Esophagus squamous epithelium (tissue), 5 donors: ENCODE results near the gene TBC1D22B. TPM values are rescaled to one million over a fixed set of nuclear protein-coding genes. Genes with fewer than 3 reads are reported as not detected.

Experiments
- DNase-seq: peaks from one replicate; lab custom pipeline; 2025; lab: John Stamatoyannopoulos, UW
- H3K27ac ChIP-seq, 4 donors: fragments of 200-600 bp; sonication (generic); one replicate each; pipeline ENCODE4 v1.5.1; 2016 to 2019; ENCODE audit warnings: mild to moderate bottlenecking in 1 of 4
- H3K27me3 ChIP-seq, 4 donors: fragments of 200-600 bp; sonication (generic); 1 replicate in 3 of 4; 2 replicates in 1 of 4; pipeline versions ENCODE4 v1.5.1 to v1.6.0; 2017 to 2021; ENCODE audit warnings: antibody characterized with exemption in 1 of 4
- H3K36me3 ChIP-seq, 3 donors: fragments of 200-600 bp; sonication (generic); one replicate each; pipeline ENCODE4 v1.5.1; 2016 to 2019
- H3K4me1 ChIP-seq, 3 donors: fragments of 200-600 bp; sonication (generic); one replicate each; pipeline ENCODE4 v1.5.1; 2017 to 2019
- H3K4me3 ChIP-seq, 4 donors: fragments of 200-600 bp; sonication (generic); 1 replicate in 3 of 4; 2 replicates in 1 of 4; pipeline ENCODE4 v1.5.1; 2016 to 2019; ENCODE audit warnings: mild to moderate bottlenecking in 2 of 4, moderate library complexity in 1 of 4
- H3K9me3 ChIP-seq, 3 donors: fragments of 200-600 bp; sonication (generic); one replicate each; pipeline ENCODE4 v1.5.1; 2016 to 2019
- CTCF ChIP-seq, 6 experiments: fragments of 450-650 bp in 4 of 6; fragments of 200-600 bp in 2 of 6; sonication (generic) in 2 of 6; IDR thresholded peaks; one replicate each; pipeline ENCODE4 v1.5.1; 2016 to 2019; ENCODE audit warnings: antibody characterized with exemption in 6 of 6, mild to moderate bottlenecking in 4 of 6, moderate library complexity in 4 of 6
- POLR2A ChIP-seq, 4 donors: fragments of 450-650 bp; IDR thresholded peaks; one replicate each; pipeline ENCODE4 v1.6.1; 2017; ENCODE audit warnings: antibody characterized with exemption in 4 of 4, mild to moderate bottlenecking in 4 of 4, moderate library complexity in 3 of 4
- WGBS, 2 donors: methylation state at CpG; one replicate each; pipeline ENCODE4 v1.1.5; 2018; 5-methylcytosine and 5-hydroxymethylcytosine counted together
- intact Hi-C: fragments of 100-400 bp; cut with DNase I; formaldehyde crosslinking; loops from one replicate; pipeline ENCODE4 v1.15.0; 2022
- total RNA-seq, 4 donors: library from RNA; depleted of rRNA; stranded (reverse); fragments of >200 nt; gene quantifications; one replicate each; pipeline ENCODE4 v1.1.0, GENCODE V29; 2016
- donor health status: DM: yes; HTN: yes; CAD: no.

TBC1D22B gene
- total RNA-seq, 4 donors from 2014 or later = 8.7 to 13.2 (median 10.4) TPM

GRCh38 chr6:37309046-37309445 is 51.5 kb downstream of the TBC1D22B start:
- Histone ChIP-seq H3K4me3 (no peak overlapping the region), H3K27ac (peak overlapping the region in 1 of 4 donors; percentile 64), H3K27me3 (no peaks in the 10 kb centered on the region), H3K36me3 (peaks cover 0 to 43% (median 5%) of the 10 kb centered on the region in 3 donors), H3K4me1 (peaks cover 5 to 38% (median 9%) of the 10 kb centered on the region in 3 donors), H3K9me3 (no peaks in the 10 kb centered on the region)
- no peak for TF ChIP-seq POLR2A (IDR thresholded peaks at IDR 0.05)
- no peak for TF ChIP-seq CTCF (IDR thresholded peaks at IDR 0.05)
- 90 to 100% methylated on average over 1 of the region's 1 CpG for WGBS, 2 donors
- intact Hi-C loops = no loop called here
- no peak for DNase-seq

- WGBS, 2 donors = 64 to 65% methylated on average over 3 of the region's 3 CpGs
- Histone ChIP-seq H3K27ac (no peak overlapping the region), H3K36me3 (peaks cover 0 to 50% (median 5%) of the 10 kb centered on the region in 3 donors), H3K27me3 (no peaks in the 10 kb centered on the region), H3K9me3 (no peaks in the 10 kb centered on the region), H3K4me1 (peaks cover 5 to 37% (median 9%) of the 10 kb centered on the region in 3 donors), H3K4me3 (no peak overlapping the region)
- TF ChIP-seq CTCF (IDR thresholded peaks at IDR 0.05) (no peak), POLR2A (IDR thresholded peaks at IDR 0.05) (no peak)
- DNase-seq = no peak
- intact Hi-C loops = no loop called here
Measured at GRCh38 chr6:37309692-37310091, 52.1 kb downstream of the TBC1D22B start.

GRCh38 chr6:37310966-37311365 is 53.4 kb downstream of the TBC1D22B start:
- intact Hi-C loops = no loop called here
- no peak for TF ChIP-seq CTCF (IDR thresholded peaks at IDR 0.05)
- Histone ChIP-seq H3K27ac (no peak overlapping the region), H3K4me3 (no peak overlapping the region), H3K36me3 (peaks cover 5 to 52% (median 6%) of the 10 kb centered on the region in 3 donors), H3K9me3 (no peaks in the 10 kb centered on the region), H3K27me3 (no peaks in the 10 kb centered on the region), H3K4me1 (peaks cover 5 to 33% (median 9%) of the 10 kb centered on the region in 3 donors)
- DNase-seq = no peak
- WGBS, 2 donors = 78 to 91% methylated on average over 2 to 3 of the region's 3 CpGs

- 58 to 83% methylated on average over 1 to 2 of the region's 2 CpGs for WGBS, 2 donors
- H3K4me1 ChIP-seq = peaks cover 5 to 24% (median 9%) of the 10 kb centered on the region in 3 donors
- intact Hi-C loops = no loop called here
- TF ChIP-seq CTCF (IDR thresholded peaks at IDR 0.05) = no peak
- TF ChIP-seq POLR2A (IDR thresholded peaks at IDR 0.05) = no peak
- H3K27me3 ChIP-seq = no peaks in the 10 kb centered on the region
- DNase-seq = no peak
- peaks cover 5 to 52% (median 8%) of the 10 kb centered on the region in 3 donors for H3K36me3 ChIP-seq
- no peak overlapping the region for H3K27ac ChIP-seq
- no peak overlapping the region for H3K4me3 ChIP-seq
- no peaks in the 10 kb centered on the region for H3K9me3 ChIP-seq
Measured at GRCh38 chr6:37311741-37312473, 54.3 kb downstream of the TBC1D22B start.

- TF ChIP-seq POLR2A (IDR thresholded peaks at IDR 0.05) (no peak), CTCF (IDR thresholded peaks at IDR 0.05) (no peak)
- no peak overlapping the region for H3K4me3 ChIP-seq
- intact Hi-C loops = no loop called here
- no peak overlapping the region for H3K27ac ChIP-seq
- H3K36me3 ChIP-seq = peaks cover 9 to 72% (median 11%) of the 10 kb centered on the region in 3 donors
- H3K27me3 ChIP-seq = no peaks in the 10 kb centered on the region
- H3K9me3 ChIP-seq = no peaks in the 10 kb centered on the region
- peaks cover 0 to 10% (median 6%) of the 10 kb centered on the region in 3 donors for H3K4me1 ChIP-seq
- 85% methylated on average over 13 of the region's 13 CpGs for WGBS, 2 donors
- no peak for DNase-seq
Measured at GRCh38 chr6:37313723-37314486, 56.3 kb downstream of the TBC1D22B start.
